ENCODE results near the gene MST1R. TPM values are rescaled to one million over a fixed set of nuclear protein-coding genes. Genes with fewer than 3 reads are reported as not detected.
A peak's percentile ranks its signal among the peaks of the same experiment; 100 is the strongest.

MST1R gene
- total and polyA plus RNA-seq, 2 of the 4 experiments (the other 2 are of a cell fraction): under 0.01 to 0.14 TPM

DNA sequence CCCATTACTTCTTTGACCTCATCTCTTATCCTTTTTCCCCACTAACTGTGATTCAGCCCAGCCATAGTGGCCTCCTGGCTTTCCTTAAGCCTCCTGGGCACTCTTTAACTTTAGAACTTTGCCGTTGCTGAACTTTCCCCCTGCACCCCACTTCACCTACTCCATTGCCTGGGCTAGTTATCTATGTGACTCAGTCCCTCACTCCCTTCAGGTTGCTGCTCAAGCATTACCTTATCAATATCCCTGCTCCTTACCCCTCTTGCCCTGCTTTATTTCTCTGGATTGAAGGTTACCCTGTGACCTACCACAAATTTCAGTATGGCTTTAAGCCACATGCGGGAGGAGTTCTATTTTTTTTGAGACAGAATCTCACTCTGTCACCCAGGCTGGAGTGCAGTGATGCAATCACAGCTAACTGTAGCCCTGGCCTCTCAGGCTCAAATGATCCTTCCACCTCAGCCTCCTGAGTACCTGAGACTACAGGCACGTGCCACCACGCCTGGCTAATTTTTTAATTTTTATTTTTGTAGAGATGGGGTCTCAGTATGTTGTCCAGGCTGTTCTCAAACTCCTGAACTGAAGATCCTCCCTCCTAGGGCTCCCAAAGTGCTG is 22.6 kb upstream of the MST1R start:
- no peaks in the 10 kb centered on the region for H3K27me3 ChIP-seq (ENCODE audit: control insufficient read depth, insufficient read depth, low read length)
- H3K14ac ChIP-seq (replicated peaks; ENCODE audit: low read depth, low read length): no peak overlapping the region
- TF ChIP-seq CEBPB (IDR thresholded peaks at IDR 0.05; ENCODE audit: low read depth, low read length) (0 out of 2 replicates have a peak, but pooled peaks have one; percentile 5), FOS (IDR thresholded peaks at IDR 0.05; ENCODE audit: low read depth, low read length) (no peak), NFE2L2 (IDR thresholded peaks at IDR 0.05; ENCODE audit: low read depth, low read length) (no peak), BHLHE40 (IDR thresholded peaks at IDR 0.05; ENCODE audit: low read depth, low read length) (no peak), CHD1 (IDR thresholded peaks at IDR 0.05; ENCODE audit: low read depth, low read length) (no peak)
- TF ChIP-seq, protein P1, sequence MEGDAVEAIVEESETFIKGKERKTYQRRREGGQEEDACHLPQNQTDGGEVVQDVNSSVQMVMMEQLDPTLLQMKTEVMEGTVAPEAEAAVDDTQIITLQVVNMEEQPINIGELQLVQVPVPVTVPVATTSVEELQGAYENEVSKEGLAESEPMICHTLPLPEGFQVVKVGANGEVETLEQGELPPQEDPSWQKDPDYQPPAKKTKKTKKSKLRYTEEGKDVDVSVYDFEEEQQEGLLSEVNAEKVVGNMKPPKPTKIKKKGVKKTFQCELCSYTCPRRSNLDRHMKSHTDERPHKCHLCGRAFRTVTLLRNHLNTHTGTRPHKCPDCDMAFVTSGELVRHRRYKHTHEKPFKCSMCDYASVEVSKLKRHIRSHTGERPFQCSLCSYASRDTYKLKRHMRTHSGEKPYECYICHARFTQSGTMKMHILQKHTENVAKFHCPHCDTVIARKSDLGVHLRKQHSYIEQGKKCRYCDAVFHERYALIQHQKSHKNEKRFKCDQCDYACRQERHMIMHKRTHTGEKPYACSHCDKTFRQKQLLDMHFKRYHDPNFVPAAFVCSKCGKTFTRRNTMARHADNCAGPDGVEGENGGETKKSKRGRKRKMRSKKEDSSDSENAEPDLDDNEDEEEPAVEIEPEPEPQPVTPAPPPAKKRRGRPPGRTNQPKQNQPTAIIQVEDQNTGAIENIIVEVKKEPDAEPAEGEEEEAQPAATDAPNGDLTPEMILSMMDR (conservative IDR thresholded peaks at IDR 0.05; ENCODE audit: low read depth, low read length): no peak
- TF ChIP-seq, protein P2, sequence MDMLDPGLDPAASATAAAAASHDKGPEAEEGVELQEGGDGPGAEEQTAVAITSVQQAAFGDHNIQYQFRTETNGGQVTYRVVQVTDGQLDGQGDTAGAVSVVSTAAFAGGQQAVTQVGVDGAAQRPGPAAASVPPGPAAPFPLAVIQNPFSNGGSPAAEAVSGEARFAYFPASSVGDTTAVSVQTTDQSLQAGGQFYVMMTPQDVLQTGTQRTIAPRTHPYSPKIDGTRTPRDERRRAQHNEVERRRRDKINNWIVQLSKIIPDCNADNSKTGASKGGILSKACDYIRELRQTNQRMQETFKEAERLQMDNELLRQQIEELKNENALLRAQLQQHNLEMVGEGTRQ (IDR thresholded peaks at IDR 0.05; ENCODE audit: low read depth, low read length): no peak
- POLR2A ChIA-PET (ENCODE audit: unreplicated experiment): no interaction called here
- no peaks in the 10 kb centered on the region for H3K9me3 ChIP-seq (ENCODE audit: control insufficient read depth, insufficient read depth, low read length)
- H2AK9ac ChIP-seq (replicated peaks; ENCODE audit: low read depth, low read length, poor library complexity): no peak overlapping the region
- no peak overlapping the region for H4K5ac ChIP-seq (ENCODE audit: low read depth, low read length)
- intact Hi-C loops (cut with micrococcal nuclease) (no loop called here), in situ Hi-C loops (cut with MboI; ENCODE audit: low sequenced_read_pairs) (no loop called here), dilution Hi-C loops (cut with HindIII; ENCODE audit: low sequenced_read_pairs, unreplicated experiment) (no loop called here)
- no peak for ATAC-seq (ENCODE audit: low read depth)
- H3K18ac ChIP-seq (ENCODE audit: low read depth, low read length): no peak overlapping the region
- H2BK20ac ChIP-seq (ENCODE audit: low read depth, low read length): no peak overlapping the region
- no peak overlapping the region for H2AK5ac ChIP-seq (ENCODE audit: low read depth, low read length)
- no peak overlapping the region for H3K56ac ChIP-seq (ENCODE audit: extremely low read depth, insufficient read depth, low read length)
- peaks cover 16 to 36% of the 10 kb centered on the region in 2 experiments for H3K79me1 ChIP-seq (ENCODE audit: low read depth in 1 of 2, low read length in 2 of 2)
- H2AFZ ChIP-seq (replicated peaks; ENCODE audit: low read length, poor library complexity): no peak overlapping the region
- H3K4me1 ChIP-seq (ENCODE audit: control insufficient read depth, insufficient read depth, low read length): peaks cover 8% of the 10 kb centered on the region
- H3K27ac ChIP-seq (ENCODE audit: insufficient read depth, low read length): no peak overlapping the region
- H3K4ac ChIP-seq (ENCODE audit: low read depth, low read length): no peak overlapping the region
- no peak overlapping the region for H3K4me3 ChIP-seq (ENCODE audit: insufficient read depth, low read depth, low read length)
- no peaks in the 10 kb centered on the region for H4K20me1 ChIP-seq (ENCODE audit: insufficient read depth, low read length)
- CTCF ChIA-PET: no interaction called here
- H3K4me2 ChIP-seq (ENCODE audit: low read depth, low read length): no peak overlapping the region
- H2BK15ac ChIP-seq (ENCODE audit: low read depth, low read length): no peak overlapping the region
- no peak overlapping the region for H3K9ac ChIP-seq (ENCODE audit: low read depth, low read length)
- no peaks in the 10 kb centered on the region for H3K36me3 ChIP-seq (ENCODE audit: control insufficient read depth, insufficient read depth, low read length)
- no peak overlapping the region for H2BK5ac ChIP-seq (ENCODE audit: low read depth, low read length, poor library complexity, severe bottlenecking)
- no peak overlapping the region; the same call in 1 of the 2 replicates for H3K23ac ChIP-seq (ENCODE audit: low read depth, low read length)
- H4K8ac ChIP-seq (ENCODE audit: low read depth in 2 of 2, low read length in 2 of 2): no peak overlapping the region
- WGBS, 2 experiments (ENCODE audit: extremely low coverage in 2 of 2, insufficient read length in 1 of 2): 100% methylated on average over 1 of the region's 4 CpGs; no CpG with 5 or more reads in 1 of the 2 experiments
- BruUV-seq (replicated peaks): no TSS peak
- H4K91ac ChIP-seq (ENCODE audit: insufficient read depth, low read depth, low read length): no peak overlapping the region
- DNase-seq: no peak
- no peak overlapping the region for H2BK120ac ChIP-seq (ENCODE audit: low read depth, low read length)
- peaks cover 5% of the 10 kb centered on the region; the same call in 1 of the 2 replicates for H3K9me1 ChIP-seq (ENCODE audit: insufficient read depth, low read length)
